HepG2 (cell line): ENCODE results near the gene RBPJ. TPM values are rescaled to one million over a fixed set of nuclear protein-coding genes. Genes with fewer than 3 reads are reported as not detected.

Source experiments
- ATAC-seq: fragments of 200-7000 bp; cut with Tn5 transposase; 3 replicates; pipeline ENCODE4 v1.9.1; 2020; ENCODE audit warnings: mild to moderate bottlenecking, moderate library complexity
- BruUV-seq: library from RNA; stranded (reverse); fragments of 400-500 nt; replicated peaks from 2 replicates; lab custom pipeline; 2021; lab: Mats Ljungman, UMichigan
- CTCF ChIA-PET: fragments of 300-600 bp; formaldehyde crosslinking; extraction: SDS; loops from one replicate; lab custom pipeline; 2021; ENCODE audit warnings: low total read pairs, inconsistent platforms, low intra/inter-chr PET ratio; lab: Yijun Ruan, JAX
- POLR2A ChIA-PET: fragments of 350-600 bp; sonication (Branson Sonifier 250); formaldehyde crosslinking; loops from one replicate; lab custom pipeline; 2020; ENCODE audit warnings: antibody characterized with exemption, inconsistent platforms; lab: Yijun Ruan, JAX
- DNase-seq: peaks from one replicate; pipeline ENCODE4 v3.0.0-alpha.2; 2015; ENCODE audit warnings: low spot score
- FAIRE-seq: peaks from 3 replicates; lab custom pipeline; 2011; peaks lifted over from hg19 to GRCh38; lab: Jason Lieb, UNC
- H2AFZ ChIP-seq: one replicate; pipeline ENCODE4 v1.6.1; 2011; ENCODE audit warnings: low read length, inconsistent platforms
- H3K27ac ChIP-seq: fragments of 300-600 bp; 3 replicates; pipeline ENCODE4 v1.8.0; 2011; ENCODE audit warnings: mixed run types, mild to moderate bottlenecking, mixed read lengths, low read length, inconsistent platforms; ENCODE audit not compliant: insufficient read depth; ENCODE audit errors: extremely low read length
- H3K27me3 ChIP-seq, 2 experiments: fragments of 200-600 bp in 1 of 2; 2 replicates in 1 of 2; 3 replicates in 1 of 2; pipeline versions ENCODE4 v1.6.0 to v1.8.0; 2011; ENCODE audit warnings: low read length in 2 of 2, mild to moderate bottlenecking in 2 of 2, moderate library complexity in 2 of 2, inconsistent platforms in 1 of 2; ENCODE audit not compliant: insufficient read depth in 2 of 2, control insufficient read depth in 1 of 2
- H3K36me3 ChIP-seq, 2 experiments: fragments of 200-600 bp in 1 of 2; replicated peaks in 1 of 2; 2 replicates in 1 of 2; 3 replicates in 1 of 2; pipeline versions ENCODE4 v1.5.1 to v1.8.0; 2011; ENCODE audit warnings: low read length in 2 of 2, inconsistent platforms in 1 of 2; ENCODE audit not compliant: insufficient read depth in 2 of 2, control insufficient read depth in 1 of 2
- H3K4me1 ChIP-seq: 2 replicates; pipeline ENCODE4 v1.5.1; 2012; ENCODE audit warnings: low read length, inconsistent platforms; ENCODE audit not compliant: insufficient read depth
- H3K4me2 ChIP-seq: 2 replicates; pipeline ENCODE4 v1.6.0; 2011; ENCODE audit warnings: low read depth, low read length, inconsistent platforms
- H3K4me3 ChIP-seq, 3 experiments: fragments of 200-600 bp in 1 of 3; sonication (generic), shearing (Covaris generic) in 1 of 3; replicated peaks in 1 of 3; 2 replicates each; pipeline ENCODE4 v1.5.1; 2011 to 2016; ENCODE audit warnings: low read length in 3 of 3, inconsistent platforms in 2 of 3, low read depth in 2 of 3, mild to moderate bottlenecking in 2 of 3, control low read depth in 1 of 3, mixed read lengths in 1 of 3; ENCODE audit not compliant: insufficient read depth in 1 of 3
- H3K79me2 ChIP-seq: one replicate; pipeline ENCODE4 v1.6.1; 2011; ENCODE audit warnings: low read length, inconsistent platforms; ENCODE audit not compliant: insufficient read depth
- H3K9ac ChIP-seq: 2 replicates; pipeline ENCODE4 v1.6.0; 2011; ENCODE audit warnings: mild to moderate bottlenecking, low read depth, low read length, inconsistent platforms; ENCODE audit not compliant: insufficient read depth
- H3K9me3 ChIP-seq: 2 replicates; pipeline ENCODE4 v1.5.1; 2012; ENCODE audit warnings: mild to moderate bottlenecking, low read length
- H4K20me1 ChIP-seq: 2 replicates; pipeline ENCODE4 v1.6.0; 2011; ENCODE audit warnings: inconsistent platforms, mild to moderate bottlenecking, low read length, moderate library complexity; ENCODE audit not compliant: insufficient read depth
- BCLAF1 ChIP-seq: fragments of 450-650 bp; IDR thresholded peaks from 2 replicates; pipeline ENCODE4 v1.6.1; 2017; ENCODE audit warnings: mild to moderate bottlenecking
- CSRNP2 ChIP-seq: sonication (generic); formaldehyde crosslinking; conservative IDR thresholded peaks from 2 replicates; pipeline ENCODE4 v1.8.0; 2022; ENCODE audit warnings: low read depth, missing genetic modification reagents
- DMTF1 ChIP-seq: sonication (generic); formaldehyde crosslinking; IDR thresholded peaks from 2 replicates; pipeline ENCODE4 v1.4.0; 2020; ENCODE audit warnings: mild to moderate bottlenecking, missing genetic modification reagents
- EED ChIP-seq: sonication (generic); formaldehyde crosslinking; IDR thresholded peaks from 2 replicates; pipeline ENCODE4 v1.5.0; 2020; ENCODE audit warnings: mild to moderate bottlenecking, missing genetic modification reagents
- EP300 ChIP-seq, 3 experiments: sonication (generic) in 1 of 3; formaldehyde crosslinking in 1 of 3; IDR thresholded peaks; 2 replicates each; pipeline versions ENCODE4 v1.5.1 to v1.6.1; 2011 to 2020; ENCODE audit warnings: low read depth in 2 of 3, low read length in 2 of 3, borderline replicate concordance in 1 of 3, improper control_type of control experiment in 1 of 3, mild to moderate bottlenecking in 1 of 3, missing genetic modification reagents in 1 of 3, moderate library complexity in 1 of 3
- FIP1L1 ChIP-seq: fragments of 200-400 bp; formaldehyde crosslinking; IDR thresholded peaks from 2 replicates; pipeline ENCODE4 v1.6.1; 2018; ENCODE audit warnings: low read depth, mild to moderate bottlenecking, low read length, moderate library complexity, borderline replicate concordance; ENCODE audit not compliant: insufficient read depth
- RFX5 ChIP-seq: IDR thresholded peaks from 2 replicates; pipeline ENCODE4 v1.6.1; 2011; ENCODE audit warnings: low read depth, low read length, improper control_type of control experiment
- SAP130 ChIP-seq: IDR thresholded peaks from 2 replicates; pipeline ENCODE4 v1.6.1; 2016; ENCODE audit warnings: low read depth
- TAF15 ChIP-seq: fragments of 200-400 bp; formaldehyde crosslinking; IDR thresholded peaks from one replicate; pipeline ENCODE4 v1.6.1; 2018; ENCODE audit warnings: mild to moderate bottlenecking, low read depth, low read length; ENCODE audit not compliant: poor library complexity, severe bottlenecking
- ZSCAN31 ChIP-seq: sonication (generic); formaldehyde crosslinking; IDR thresholded peaks from 2 replicates; pipeline ENCODE4 v1.5.0; 2020; ENCODE audit warnings: low read depth, mild to moderate bottlenecking, missing genetic modification reagents
- ZUFSP ChIP-seq: sonication (generic); formaldehyde crosslinking; IDR thresholded peaks from 2 replicates; pipeline ENCODE4 v1.9.0; 2021; ENCODE audit warnings: missing genetic modification reagents, mild to moderate bottlenecking, borderline replicate concordance
- ZXDC ChIP-seq: sonication (generic); formaldehyde crosslinking; IDR thresholded peaks from 2 replicates; pipeline ENCODE4 v1.5.0; 2020; ENCODE audit warnings: mild to moderate bottlenecking, missing genetic modification reagents
- WGBS: methylation state at CpG from one replicate; pipeline ENCODE4 v1.1.6; 2017; ENCODE audit warnings: low lambda C conversion rate; 5-methylcytosine and 5-hydroxymethylcytosine counted together
- in situ Hi-C: cut with HindIII; loops from 2 replicates; pipeline ENCODE4 v1.10.0; 2017; ENCODE audit warnings: low pct_unique_long_range_greater_than_20kb; ENCODE audit not compliant: extremely low pct_ligation_motif_present
- intact Hi-C: fragments of 100-400 bp; cut with micrococcal nuclease; formaldehyde crosslinking; loops from one replicate; pipeline ENCODE4 v1.10.0; 2022; ENCODE audit not compliant: unreplicated experiment
- polyA plus RNA-seq, 8 experiments: library from polyadenylated mRNA; depleted of rRNA in 3 of 8; stranded (reverse) in 7 of 8; unstranded in 1 of 8; fragments of >200 nt; fragmentation: Illumina TruSeq in 4 of 8; extraction: Trizol in 4 of 8; gene quantifications; 2 replicates each; pipeline versions ENCODE4 v1.2.1 to v1.2.3, GENCODE V29; 2011 to 2016; ENCODE audit warnings: low read depth in 4 of 8, missing spikeins in 1 of 8, mixed read lengths in 1 of 8; ENCODE audit not compliant: insufficient read depth in 1 of 8
- total RNA-seq, 5 experiments: library from RNA; depleted of rRNA; stranded (reverse); fragments of >200 nt; fragmentation: Illumina TruSeq; extraction: Trizol; gene quantifications; 2 replicates each; pipeline ENCODE4 v1.2.3, GENCODE V29; 2016; ENCODE audit warnings: low read depth in 1 of 5

The RBPJ gene
- total and polyA plus RNA-seq, 2 of the 13 experiments (the other 11 are each of a cell fraction or from before 2014, with no cell fraction given): 25.9 to 33.2 TPM

- no TSS peak for BruUV-seq
- intact Hi-C loops: no loop called here
- H3K79me2 ChIP-seq: peaks cover 81% of the 10 kb centered on the region
- TF ChIP-seq FIP1L1 (no peak), EED (CRISPR knock-in tag) (no peak), DMTF1 (no peak), TAF15 (no peak), RFX5 (no peak), EP300 (IDR thresholded peaks at IDR 0.05; ENCODE audit: low read depth in 2 of 2, low read length in 2 of 2) (no peak), EP300 (CRISPR knock-in tag; IDR thresholded peaks at IDR 0.05; ENCODE audit: borderline replicate concordance) (no peak), CSRNP2 (no peak), ZSCAN31 (CRISPR knock-in tag) (no peak), SAP130 (CRISPR knock-in tag) (no peak), ZXDC (CRISPR knock-in tag) (no peak), BCLAF1 (no peak), ZUFSP (CRISPR knock-in tag) (no peak)
Measured at GRCh38 chr4:26360864-26361263, 40.0 kb downstream of the RBPJ start.

More at GRCh38 chr4:26360864-26361263, 40.0 kb downstream of the RBPJ start:
- Histone ChIP-seq H3K9ac (no peak overlapping the region), H4K20me1 (peaks cover 26% of the 10 kb centered on the region), H3K9me3 (no peaks in the 10 kb centered on the region), H3K36me3 (no peaks in the 10 kb centered on the region), H3K4me3 (no peak overlapping the region), H2AFZ (no peak overlapping the region), H3K4me2 (no peak overlapping the region), H3K27me3 (no peaks in the 10 kb centered on the region), H3K27ac (no peak overlapping the region), H3K4me1 (peaks cover 3% of the 10 kb centered on the region)
- ChIA-PET CTCF (no interaction called here), POLR2A (no interaction called here)
- no peak for FAIRE-seq
- DNase-seq: no peak
- 84% methylated on average over 5 of the region's 5 CpGs for WGBS
- in situ Hi-C loops: no loop called here
- ATAC-seq: no peak
